GM12878 (cell line): Measurements from ENCODE around the gene C1QTNF7. TPM values are rescaled to one million over a fixed set of nuclear protein-coding genes. Genes with fewer than 3 reads are reported as not detected.

Experiments
- ATAC-seq: fragments of 200-7000 bp; cut with Tn5 transposase; 3 replicates; pipeline ENCODE4 v1.9.1; 2020; ENCODE audit warnings: mild to moderate bottlenecking, moderate library complexity
- BruUV-seq: library from RNA; stranded (reverse); fragments of 400-500 nt; replicated peaks from 2 replicates; lab custom pipeline; 2021; lab: Mats Ljungman, UMichigan
- CTCF ChIA-PET: fragments of 300-600 bp; sonication (Branson Sonifier 250); formaldehyde crosslinking; extraction: SDS; loops from one replicate; lab custom pipeline; 2021; ENCODE audit warnings: inconsistent platforms; lab: Yijun Ruan, JAX
- POLR2A ChIA-PET: fragments of 350-600 bp; formaldehyde crosslinking; extraction: SDS; loops from one replicate; lab custom pipeline; 2021; ENCODE audit warnings: inconsistent platforms; lab: Charles Lee
- RAD21 ChIA-PET: fragments of 300-600 bp; sonication (Branson Sonifier 250); formaldehyde crosslinking; loops from one replicate; lab custom pipeline; 2023; ENCODE audit warnings: antibody characterized with exemption; ENCODE audit not compliant: unreplicated experiment; lab: Charles Lee
- SMC1A ChIA-PET: fragments of 300-600 bp; sonication (Branson Sonifier 250); formaldehyde crosslinking; loops from one replicate; lab custom pipeline; 2023; ENCODE audit not compliant: unreplicated experiment, uncharacterized antibody; lab: Charles Lee
- DNase-seq: peaks from one replicate; pipeline ENCODE4 v3.0.0-alpha.2; 2011; ENCODE audit warnings: low read depth, low spot score
- FAIRE-seq: peaks from 3 replicates; lab custom pipeline; 2011; peaks lifted over from hg19 to GRCh38; lab: Jason Lieb, UNC
- H2AFZ ChIP-seq: 2 replicates; pipeline ENCODE4 v1.6.0; 2011; ENCODE audit warnings: low read depth, low read length, control low read depth; ENCODE audit not compliant: control insufficient read depth
- H3K27ac ChIP-seq: 2 replicates; pipeline ENCODE4 v1.5.1; 2011; ENCODE audit warnings: control low read depth; ENCODE audit not compliant: control insufficient read depth, insufficient read depth
- H3K27me3 ChIP-seq, 2 experiments: replicated peaks in 1 of 2; 2 replicates each; pipeline versions ENCODE4 v1.6.0 to v1.6.1; 2011; ENCODE audit warnings: low read length in 1 of 2; ENCODE audit not compliant: control insufficient read depth in 2 of 2, insufficient read depth in 2 of 2
- H3K36me3 ChIP-seq, 2 experiments: 2 replicates each; pipeline ENCODE4 v1.5.1; 2011; ENCODE audit warnings: low read length in 1 of 2; ENCODE audit not compliant: control insufficient read depth in 2 of 2, insufficient read depth in 2 of 2
- H3K4me1 ChIP-seq: 2 replicates; pipeline ENCODE4 v1.6.1; 2011; ENCODE audit warnings: mild to moderate bottlenecking, low read length, moderate library complexity, mixed read lengths; ENCODE audit not compliant: control insufficient read depth, insufficient read depth
- H3K4me2 ChIP-seq: 2 replicates; pipeline ENCODE4 v1.6.0; 2011; ENCODE audit warnings: control low read depth; ENCODE audit not compliant: control insufficient read depth, insufficient read depth
- H3K4me3 ChIP-seq: fragments of 200-600 bp; sonication (generic); 2 replicates; pipeline ENCODE4 v1.5.1; 2016
- H3K79me2 ChIP-seq: 2 replicates; pipeline ENCODE4 v1.6.0; 2011; ENCODE audit warnings: low read length; ENCODE audit not compliant: control insufficient read depth, insufficient read depth
- H3K9ac ChIP-seq: 2 replicates; pipeline ENCODE4 v1.8.0; 2011; ENCODE audit warnings: low read length, control low read depth, mixed read lengths; ENCODE audit not compliant: control insufficient read depth, insufficient read depth
- H3K9me3 ChIP-seq: replicated peaks from 3 replicates; pipeline ENCODE4 v1.5.1; 2011; ENCODE audit warnings: mild to moderate bottlenecking, low read length; ENCODE audit not compliant: control insufficient read depth, insufficient read depth
- H4K20me1 ChIP-seq: 2 replicates; pipeline ENCODE4 v1.6.0; 2011; ENCODE audit not compliant: control insufficient read depth, insufficient read depth
- MTA3 ChIP-seq: IDR thresholded peaks from 2 replicates; pipeline ENCODE4 v1.6.1; 2012; ENCODE audit warnings: low read length, inconsistent platforms, borderline replicate concordance
- POLR2AphosphoS2 ChIP-seq: IDR thresholded peaks from 2 replicates; pipeline ENCODE4 v1.6.1; 2011; ENCODE audit warnings: low read depth, mild to moderate bottlenecking, low read length, improper control_type of control experiment, moderate library complexity
- RAD21 ChIP-seq: IDR thresholded peaks from 2 replicates; pipeline ENCODE4 v1.6.1; 2011; ENCODE audit warnings: mild to moderate bottlenecking, low read depth, low read length, moderate library complexity; ENCODE audit not compliant: insufficient read depth
- SMAD5 ChIP-seq: IDR thresholded peaks from 2 replicates; pipeline ENCODE4 v1.6.1; 2016; ENCODE audit warnings: antibody characterized with exemption, low read depth
- SMARCA5 ChIP-seq: fragments of 450-650 bp; IDR thresholded peaks from 2 replicates; pipeline ENCODE4 v1.6.1; 2017; ENCODE audit warnings: mild to moderate bottlenecking
- SP1 ChIP-seq: IDR thresholded peaks from one replicate; pipeline ENCODE4 v1.6.1; 2011; ENCODE audit warnings: low read depth, low read length
- ZNF274 ChIP-seq: IDR thresholded peaks from one replicate; pipeline ENCODE4 v1.8.0; 2011; ENCODE audit not compliant: insufficient read length, insufficient read depth
- WGBS: methylation state at CpG from one replicate; pipeline ENCODE4 v1.1.6; 2016; ENCODE audit warnings: low lambda C conversion rate; ENCODE audit not compliant: insufficient replicate concordance, insufficient coverage; ENCODE audit errors: missing lambda C conversion rate; 5-methylcytosine and 5-hydroxymethylcytosine counted together
- in situ Hi-C: fragments of 300-500 bp; cut with MboI; formaldehyde crosslinking; loops from 9 replicates; pipeline ENCODE4 v1.14.3; 2018; ENCODE audit warnings: mixed read lengths
- intact Hi-C: fragments of 100-400 bp; cut with micrococcal nuclease; formaldehyde crosslinking; loops from one replicate; pipeline ENCODE4 v1.14.2; 2022; ENCODE audit not compliant: unreplicated experiment
- polyA plus RNA-seq, 11 experiments: library from polyadenylated mRNA; depleted of rRNA in 4 of 11; unstranded in 6 of 11; stranded (reverse) in 5 of 11; fragments of >200 nt; fragmentation: Nextera tagmentation in 4 of 11; fragmentation: Illumina TruSeq in 1 of 11; extraction: Ambion mirVana in 4 of 11; extraction: Trizol in 1 of 11; gene quantifications; 1 replicate in 1 of 11; 2 replicates in 10 of 11; pipeline versions ENCODE4 v1.2.1 to v1.2.3, GENCODE V29; 2011 to 2016; ENCODE audit warnings: inconsistent platforms in 2 of 11, missing spikeins in 2 of 11, low read depth in 1 of 11
- total RNA-seq, 4 experiments: library from RNA; depleted of rRNA in 3 of 4; stranded (reverse); fragments of >200 nt in 3 of 4; fragmentation: Illumina TruSeq in 1 of 4; extraction: Trizol in 1 of 4; gene quantifications; 2 replicates each; pipeline versions ENCODE4 v1.2.1 to v1.2.3, GENCODE V29; 2013 to 2021
- TF ChIP-seq, protein P1 (sequence below): fragments of 450-650 bp; IDR thresholded peaks from 2 replicates; pipeline ENCODE4 v1.6.1; 2017; ENCODE audit warnings: low read depth, mild to moderate bottlenecking, moderate library complexity
- TF ChIP-seq, protein P2 (sequence below): fragments of 450-650 bp; IDR thresholded peaks from 2 replicates; pipeline ENCODE4 v1.6.1; 2016; ENCODE audit warnings: mild to moderate bottlenecking, moderate library complexity, borderline replicate concordance
- TF ChIP-seq, protein P3 (sequence below): IDR thresholded peaks from 2 replicates; pipeline ENCODE4 v1.6.1; 2012; ENCODE audit warnings: improper control_type of control experiment, low read depth, low read length; ENCODE audit not compliant: insufficient replicate concordance

Gene C1QTNF7
- total and polyA plus RNA-seq, 10 of the 15 experiments (the other 5 are each of a cell fraction or from before 2014, with no cell fraction given) = not detected

DNA sequence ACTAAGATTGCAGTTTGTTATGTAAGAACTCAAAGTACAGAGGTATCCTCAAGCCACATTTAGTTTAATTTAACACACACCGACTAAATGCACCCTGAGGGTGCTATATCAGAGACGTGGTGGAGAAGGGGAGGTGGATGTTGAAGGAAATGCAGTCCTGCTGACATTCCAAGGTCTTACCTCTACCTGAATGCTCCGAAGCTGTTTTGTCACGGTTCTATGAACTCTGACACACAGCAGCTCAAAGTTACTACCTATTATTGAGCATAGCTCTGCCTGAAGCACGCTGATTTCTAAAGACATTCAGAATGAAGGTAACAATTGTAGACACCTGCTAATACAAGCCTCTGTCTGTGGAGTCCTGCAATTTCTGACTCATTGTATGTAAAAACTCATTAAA is 48.6 kb downstream of the C1QTNF7 start:
- no peaks in the 10 kb centered on the region for H3K79me2 ChIP-seq
- SMC1A ChIA-PET = interaction anchor here (1.2 to 1.4 kb wide), 3 partner anchors 9 to 1698 kb away, joined by 3 to 8 read pairs (median 3); no protein-coding TSS in a partner anchor
- no peak for DNase-seq
- BruUV-seq = no TSS peak
- CTCF ChIA-PET = interaction anchor here (0.8 to 2.0 kb wide), 4 partner anchors 173 to 525 kb away, joined by 3 to 7 read pairs (median 4); no protein-coding TSS in a partner anchor
- no peaks in the 10 kb centered on the region for H3K9me3 ChIP-seq
- no peak overlapping the region for H3K27ac ChIP-seq
- no peak overlapping the region for H2AFZ ChIP-seq
- 55% methylated on average over 5 of the region's 5 CpGs for WGBS
- no peak overlapping the region for H3K9ac ChIP-seq
- no peak for FAIRE-seq
- no peaks in the 10 kb centered on the region for H3K36me3 ChIP-seq
- H3K4me3 ChIP-seq = no peak overlapping the region
- no peak overlapping the region for H3K4me2 ChIP-seq
- RAD21 ChIA-PET = interaction anchor here (1.1 kb wide), 1 partner anchor 788 kb away, joined by 4 read pairs; no protein-coding TSS in a partner anchor
- intact Hi-C loops (loop anchor here (5.0 kb wide), 1 partner anchor 526 kb away; no protein-coding TSS in a partner anchor), in situ Hi-C loops (no loop called here)
- POLR2A ChIA-PET = no interaction called here
- H3K27me3 ChIP-seq = no peaks in the 10 kb centered on the region
- H3K4me1 ChIP-seq = no peaks in the 10 kb centered on the region
- no peaks in the 10 kb centered on the region for H4K20me1 ChIP-seq
- no peak for ATAC-seq
- TF ChIP-seq SP1 (no peak), RAD21 (no peak), SMAD5 (no peak), SMARCA5 (no peak), POLR2AphosphoS2 (no peak), MTA3 (no peak), ZNF274 (no peak)
- TF ChIP-seq, protein P1, sequence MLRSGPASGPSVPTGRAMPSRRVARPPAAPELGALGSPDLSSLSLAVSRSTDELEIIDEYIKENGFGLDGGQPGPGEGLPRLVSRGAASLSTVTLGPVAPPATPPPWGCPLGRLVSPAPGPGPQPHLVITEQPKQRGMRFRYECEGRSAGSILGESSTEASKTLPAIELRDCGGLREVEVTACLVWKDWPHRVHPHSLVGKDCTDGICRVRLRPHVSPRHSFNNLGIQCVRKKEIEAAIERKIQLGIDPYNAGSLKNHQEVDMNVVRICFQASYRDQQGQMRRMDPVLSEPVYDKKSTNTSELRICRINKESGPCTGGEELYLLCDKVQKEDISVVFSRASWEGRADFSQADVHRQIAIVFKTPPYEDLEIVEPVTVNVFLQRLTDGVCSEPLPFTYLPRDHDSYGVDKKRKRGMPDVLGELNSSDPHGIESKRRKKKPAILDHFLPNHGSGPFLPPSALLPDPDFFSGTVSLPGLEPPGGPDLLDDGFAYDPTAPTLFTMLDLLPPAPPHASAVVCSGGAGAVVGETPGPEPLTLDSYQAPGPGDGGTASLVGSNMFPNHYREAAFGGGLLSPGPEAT = no peak
- TF ChIP-seq, protein P2, sequence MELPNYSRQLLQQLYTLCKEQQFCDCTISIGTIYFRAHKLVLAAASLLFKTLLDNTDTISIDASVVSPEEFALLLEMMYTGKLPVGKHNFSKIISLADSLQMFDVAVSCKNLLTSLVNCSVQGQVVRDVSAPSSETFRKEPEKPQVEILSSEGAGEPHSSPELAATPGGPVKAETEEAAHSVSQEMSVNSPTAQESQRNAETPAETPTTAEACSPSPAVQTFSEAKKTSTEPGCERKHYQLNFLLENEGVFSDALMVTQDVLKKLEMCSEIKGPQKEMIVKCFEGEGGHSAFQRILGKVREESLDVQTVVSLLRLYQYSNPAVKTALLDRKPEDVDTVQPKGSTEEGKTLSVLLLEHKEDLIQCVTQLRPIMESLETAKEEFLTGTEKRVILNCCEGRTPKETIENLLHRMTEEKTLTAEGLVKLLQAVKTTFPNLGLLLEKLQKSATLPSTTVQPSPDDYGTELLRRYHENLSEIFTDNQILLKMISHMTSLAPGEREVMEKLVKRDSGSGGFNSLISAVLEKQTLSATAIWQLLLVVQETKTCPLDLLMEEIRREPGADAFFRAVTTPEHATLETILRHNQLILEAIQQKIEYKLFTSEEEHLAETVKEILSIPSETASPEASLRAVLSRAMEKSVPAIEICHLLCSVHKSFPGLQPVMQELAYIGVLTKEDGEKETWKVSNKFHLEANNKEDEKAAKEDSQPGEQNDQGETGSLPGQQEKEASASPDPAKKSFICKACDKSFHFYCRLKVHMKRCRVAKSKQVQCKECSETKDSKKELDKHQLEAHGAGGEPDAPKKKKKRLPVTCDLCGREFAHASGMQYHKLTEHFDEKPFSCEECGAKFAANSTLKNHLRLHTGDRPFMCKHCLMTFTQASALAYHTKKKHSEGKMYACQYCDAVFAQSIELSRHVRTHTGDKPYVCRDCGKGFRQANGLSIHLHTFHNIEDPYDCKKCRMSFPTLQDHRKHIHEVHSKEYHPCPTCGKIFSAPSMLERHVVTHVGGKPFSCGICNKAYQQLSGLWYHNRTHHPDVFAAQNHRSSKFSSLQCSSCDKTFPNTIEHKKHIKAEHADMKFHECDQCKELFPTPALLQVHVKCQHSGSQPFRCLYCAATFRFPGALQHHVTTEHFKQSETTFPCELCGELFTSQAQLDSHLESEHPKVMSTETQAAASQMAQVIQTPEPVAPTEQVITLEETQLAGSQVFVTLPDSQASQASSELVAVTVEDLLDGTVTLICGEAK = no peak
- TF ChIP-seq, protein P3, sequence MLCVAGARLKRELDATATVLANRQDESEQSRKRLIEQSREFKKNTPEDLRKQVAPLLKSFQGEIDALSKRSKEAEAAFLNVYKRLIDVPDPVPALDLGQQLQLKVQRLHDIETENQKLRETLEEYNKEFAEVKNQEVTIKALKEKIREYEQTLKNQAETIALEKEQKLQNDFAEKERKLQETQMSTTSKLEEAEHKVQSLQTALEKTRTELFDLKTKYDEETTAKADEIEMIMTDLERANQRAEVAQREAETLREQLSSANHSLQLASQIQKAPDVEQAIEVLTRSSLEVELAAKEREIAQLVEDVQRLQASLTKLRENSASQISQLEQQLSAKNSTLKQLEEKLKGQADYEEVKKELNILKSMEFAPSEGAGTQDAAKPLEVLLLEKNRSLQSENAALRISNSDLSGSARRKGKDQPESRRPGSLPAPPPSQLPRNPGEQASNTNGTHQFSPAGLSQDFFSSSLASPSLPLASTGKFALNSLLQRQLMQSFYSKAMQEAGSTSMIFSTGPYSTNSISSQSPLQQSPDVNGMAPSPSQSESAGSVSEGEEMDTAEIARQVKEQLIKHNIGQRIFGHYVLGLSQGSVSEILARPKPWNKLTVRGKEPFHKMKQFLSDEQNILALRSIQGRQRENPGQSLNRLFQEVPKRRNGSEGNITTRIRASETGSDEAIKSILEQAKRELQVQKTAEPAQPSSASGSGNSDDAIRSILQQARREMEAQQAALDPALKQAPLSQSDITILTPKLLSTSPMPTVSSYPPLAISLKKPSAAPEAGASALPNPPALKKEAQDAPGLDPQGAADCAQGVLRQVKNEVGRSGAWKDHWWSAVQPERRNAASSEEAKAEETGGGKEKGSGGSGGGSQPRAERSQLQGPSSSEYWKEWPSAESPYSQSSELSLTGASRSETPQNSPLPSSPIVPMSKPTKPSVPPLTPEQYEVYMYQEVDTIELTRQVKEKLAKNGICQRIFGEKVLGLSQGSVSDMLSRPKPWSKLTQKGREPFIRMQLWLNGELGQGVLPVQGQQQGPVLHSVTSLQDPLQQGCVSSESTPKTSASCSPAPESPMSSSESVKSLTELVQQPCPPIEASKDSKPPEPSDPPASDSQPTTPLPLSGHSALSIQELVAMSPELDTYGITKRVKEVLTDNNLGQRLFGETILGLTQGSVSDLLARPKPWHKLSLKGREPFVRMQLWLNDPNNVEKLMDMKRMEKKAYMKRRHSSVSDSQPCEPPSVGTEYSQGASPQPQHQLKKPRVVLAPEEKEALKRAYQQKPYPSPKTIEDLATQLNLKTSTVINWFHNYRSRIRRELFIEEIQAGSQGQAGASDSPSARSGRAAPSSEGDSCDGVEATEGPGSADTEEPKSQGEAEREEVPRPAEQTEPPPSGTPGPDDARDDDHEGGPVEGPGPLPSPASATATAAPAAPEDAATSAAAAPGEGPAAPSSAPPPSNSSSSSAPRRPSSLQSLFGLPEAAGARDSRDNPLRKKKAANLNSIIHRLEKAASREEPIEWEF = no peak
